OCI-M2 (cell line): ENCODE data around the gene SORCS2.

ENCODE experiments used
- DNase-seq: peaks from one replicate; lab custom pipeline; 2025; ENCODE audit not compliant: unreplicated experiment; lab: John Stamatoyannopoulos, UW

The SORCS2 gene

DNA sequence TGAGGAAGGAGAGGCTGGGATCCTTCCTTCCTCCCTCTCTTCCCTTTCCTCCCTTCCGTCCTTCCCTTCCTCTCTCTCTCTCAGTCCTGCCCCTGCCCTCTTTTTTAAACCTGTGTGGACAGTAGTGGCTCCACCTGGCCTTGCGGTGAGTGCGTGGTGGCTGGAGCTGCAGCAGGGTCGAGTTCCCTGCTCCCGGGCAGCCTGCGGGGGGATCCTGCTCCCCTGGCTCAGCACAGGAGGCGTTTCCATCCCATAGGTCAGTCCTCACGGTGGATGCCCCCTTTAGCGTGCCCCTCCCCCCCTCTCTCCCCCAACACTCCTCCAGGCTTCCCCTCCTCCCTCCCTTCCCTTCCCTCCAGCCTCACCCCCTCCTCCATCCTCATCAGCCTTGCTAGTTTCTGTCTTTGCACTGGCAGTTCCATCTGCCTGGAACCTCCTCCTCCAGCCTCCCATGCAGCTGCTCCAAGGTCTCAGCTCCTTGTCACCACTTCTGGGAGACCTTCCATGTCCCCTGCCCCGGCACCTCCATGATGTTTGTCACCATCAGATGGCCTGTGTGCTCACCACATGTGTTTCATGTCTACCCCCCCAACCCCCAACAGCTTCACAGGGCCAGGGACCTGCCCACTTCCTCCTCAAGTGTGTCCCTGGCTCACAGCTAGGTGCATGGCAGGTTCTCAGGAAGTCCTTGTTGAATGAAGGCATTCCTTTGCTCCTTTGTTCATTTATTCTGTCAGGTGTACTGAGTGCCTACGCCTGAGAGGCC is 174.0 kb downstream of the SORCS2 start:
- DNase-seq, result no peak

- no peak for DNase-seq
Measured at GRCh38 chr4:7366954-7367353, 174.6 kb downstream of the SORCS2 start.

- DNase-seq, result no peak
Measured at GRCh38 chr4:7367406-7367805, 175.1 kb downstream of the SORCS2 start.

- DNase-seq, result no peak
Measured at GRCh38 chr4:7367864-7368277, 175.5 kb downstream of the SORCS2 start.

GRCh38 chr4:7368296-7368695 is 176.0 kb downstream of the SORCS2 start:
- no peak for DNase-seq

DNA sequence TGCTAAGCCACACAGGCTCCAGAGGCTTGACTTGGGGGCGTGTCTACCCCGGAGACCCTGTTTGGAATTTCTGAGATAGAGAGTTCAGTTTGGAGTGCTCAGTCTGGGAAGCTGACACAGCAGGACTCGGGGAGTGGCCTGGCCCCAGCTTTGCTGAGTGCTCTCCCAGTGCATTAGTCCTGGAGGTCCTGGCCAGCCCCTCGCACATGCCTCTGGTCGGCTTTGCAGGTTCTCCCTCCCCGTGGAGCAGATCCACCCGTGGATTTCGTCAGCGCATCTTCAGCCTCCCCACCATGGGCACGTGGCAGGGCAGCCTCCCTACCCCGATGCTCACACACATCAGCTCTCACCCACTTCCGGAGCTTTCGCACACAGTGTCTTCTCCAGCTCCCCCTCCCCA is 177.2 kb downstream of the SORCS2 start:
- DNase-seq, result no peak

DNA sequence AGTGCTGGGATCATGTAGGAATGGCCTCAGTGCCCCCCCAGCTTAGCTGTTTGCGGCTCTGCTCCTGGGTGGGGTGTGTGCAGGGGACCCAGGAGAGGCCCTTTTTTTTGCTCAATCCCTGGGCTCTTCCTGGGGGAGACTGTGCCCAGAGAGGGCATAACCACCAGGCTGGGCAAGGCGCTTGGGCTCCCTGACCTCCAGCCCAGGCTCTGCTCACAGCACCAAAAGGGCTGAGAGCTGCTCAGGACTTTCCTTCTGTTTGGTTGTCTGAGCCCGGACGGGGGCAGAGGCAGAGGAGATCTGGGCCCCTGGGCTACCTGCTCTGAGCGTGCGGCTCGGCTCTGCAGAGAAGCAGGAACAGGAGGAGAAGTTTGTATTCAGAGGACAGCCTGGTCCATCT is 177.7 kb downstream of the SORCS2 start:
- DNase-seq, result no peak

GRCh38 chr4:7371210-7371941 is 179.0 kb downstream of the SORCS2 start:
- DNase-seq, result no peak

DNA sequence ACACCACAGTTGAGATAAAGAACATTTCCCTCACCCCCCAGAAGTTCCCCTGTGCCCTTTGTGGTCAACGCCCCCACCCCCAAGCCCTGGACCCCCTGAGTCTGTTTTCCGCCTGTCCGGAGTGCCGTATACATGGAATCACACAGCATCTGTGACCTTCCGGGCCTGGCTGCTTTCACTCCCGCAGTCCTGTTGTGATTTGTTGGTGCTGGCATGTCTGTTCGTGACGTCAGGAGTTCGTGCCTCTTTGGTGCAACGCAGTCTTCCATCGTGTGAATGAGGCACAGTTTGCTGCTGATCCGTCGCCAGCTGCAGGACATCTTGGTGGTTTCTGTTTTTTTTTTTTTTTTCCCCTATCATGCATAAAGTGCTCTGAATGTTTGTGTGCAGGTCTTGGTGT is 180.3 kb downstream of the SORCS2 start:
- no peak for DNase-seq

DNA sequence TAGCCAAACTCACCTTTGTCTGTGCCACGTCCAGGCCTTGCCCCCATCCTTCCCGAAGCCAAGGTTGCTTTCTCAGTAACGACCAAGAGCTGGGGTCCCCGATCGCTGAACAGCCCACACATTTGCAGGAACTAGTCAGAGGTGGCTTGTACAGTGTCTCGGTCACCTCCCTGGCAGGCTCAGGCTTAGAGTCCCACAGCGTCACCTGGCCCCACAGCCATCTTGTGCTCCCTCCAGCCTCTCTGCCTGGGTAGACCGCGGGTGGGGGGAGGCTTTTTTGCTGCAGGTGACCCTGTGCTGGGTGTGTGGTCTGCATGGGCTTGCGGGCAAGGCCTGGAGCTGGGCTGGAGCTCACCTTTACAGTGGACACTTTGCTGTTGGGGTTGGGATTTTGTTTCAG is 182.2 kb downstream of the SORCS2 start:
- DNase-seq, result no peak

DNA sequence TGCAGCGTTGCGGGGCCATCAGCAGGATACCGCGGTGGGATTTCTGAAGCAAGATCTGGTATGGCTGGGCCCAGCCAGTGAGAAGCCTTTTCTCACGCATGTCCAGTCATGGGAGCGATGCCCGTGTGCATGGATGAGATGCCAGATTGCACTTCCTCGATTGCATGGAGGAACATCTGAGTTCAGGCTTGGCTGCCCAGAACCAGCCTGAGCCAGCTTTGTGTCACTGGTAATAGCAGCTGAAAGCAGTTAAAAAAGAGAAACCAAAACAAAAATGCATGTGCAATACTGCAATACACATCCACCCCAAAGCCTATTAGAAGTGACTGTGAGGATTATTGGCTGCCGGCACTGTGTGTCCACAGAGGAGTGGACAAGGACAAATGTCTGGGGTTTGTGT is 183.1 kb downstream of the SORCS2 start:
- no peak for DNase-seq

DNA sequence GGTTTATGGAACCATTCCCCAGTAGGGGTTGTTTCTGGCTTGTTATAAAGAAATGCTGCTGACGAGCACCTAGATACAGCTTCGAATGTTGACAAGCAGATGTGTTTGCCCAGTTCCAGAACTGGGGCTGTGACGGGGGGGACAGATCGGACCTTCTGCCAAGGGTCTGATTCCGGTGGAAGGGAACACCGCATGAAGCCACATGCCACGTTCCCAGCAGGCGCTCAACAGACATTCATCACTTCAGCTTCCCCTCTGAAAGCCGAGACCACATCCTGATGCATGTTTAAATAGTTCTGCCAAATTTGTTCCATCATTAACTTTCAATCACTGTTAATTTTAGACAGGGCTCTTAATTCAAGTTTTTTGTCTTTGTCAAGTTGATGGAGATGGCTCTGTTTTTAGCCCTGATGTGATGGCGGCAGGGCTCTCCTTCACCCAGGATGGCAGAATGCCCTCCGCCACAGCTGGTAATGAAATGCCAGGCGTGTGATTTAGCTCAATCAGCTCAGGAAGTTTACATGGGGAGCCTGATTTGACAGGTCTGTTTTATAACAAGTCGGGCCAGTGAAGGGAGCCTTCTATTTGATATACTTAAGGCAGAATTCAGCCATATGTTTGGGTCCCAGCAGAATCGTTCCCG is 185.0 kb downstream of the SORCS2 start:
- DNase-seq, result no peak

DNA sequence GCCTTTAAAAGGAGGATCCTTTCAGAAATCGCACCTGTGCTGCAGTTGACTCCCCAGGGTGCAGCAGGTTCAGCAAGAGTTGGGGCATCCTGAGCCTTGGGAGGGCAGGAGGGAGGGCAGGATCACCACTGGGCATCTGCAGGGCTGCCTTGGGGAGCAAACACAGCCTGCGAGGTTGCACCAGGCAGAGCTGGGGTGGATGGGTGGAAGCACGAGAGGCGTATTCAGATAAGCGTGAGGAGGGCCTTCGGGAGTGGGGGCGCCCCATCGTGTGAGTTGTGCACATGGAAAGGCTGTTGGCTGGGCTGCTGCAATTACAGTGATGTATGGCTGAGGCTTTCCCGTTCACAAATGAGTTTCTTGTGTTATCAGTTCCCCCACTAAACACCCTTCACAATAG is 186.8 kb downstream of the SORCS2 start:
- no peak for DNase-seq

DNA sequence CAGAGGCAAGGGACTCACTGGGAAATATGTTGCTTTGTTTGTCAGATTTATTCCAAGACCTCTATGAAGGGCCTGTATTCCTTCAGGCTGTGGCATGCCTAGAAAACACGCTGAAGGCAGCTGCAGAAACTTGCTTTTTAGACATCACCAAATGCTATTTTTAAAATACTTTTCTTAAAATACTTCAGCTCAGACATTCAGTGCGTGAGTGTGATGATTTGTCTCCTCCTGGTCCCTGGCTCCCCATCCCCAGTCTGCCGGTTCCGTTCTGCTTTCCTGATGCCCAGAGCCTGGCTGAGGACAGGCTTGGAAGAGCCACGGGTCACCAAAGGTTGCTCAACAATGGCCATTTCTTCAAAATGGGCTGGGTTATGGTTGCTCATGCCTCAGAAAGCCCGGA is 187.4 kb downstream of the SORCS2 start:
- DNase-seq, result no peak

DNA sequence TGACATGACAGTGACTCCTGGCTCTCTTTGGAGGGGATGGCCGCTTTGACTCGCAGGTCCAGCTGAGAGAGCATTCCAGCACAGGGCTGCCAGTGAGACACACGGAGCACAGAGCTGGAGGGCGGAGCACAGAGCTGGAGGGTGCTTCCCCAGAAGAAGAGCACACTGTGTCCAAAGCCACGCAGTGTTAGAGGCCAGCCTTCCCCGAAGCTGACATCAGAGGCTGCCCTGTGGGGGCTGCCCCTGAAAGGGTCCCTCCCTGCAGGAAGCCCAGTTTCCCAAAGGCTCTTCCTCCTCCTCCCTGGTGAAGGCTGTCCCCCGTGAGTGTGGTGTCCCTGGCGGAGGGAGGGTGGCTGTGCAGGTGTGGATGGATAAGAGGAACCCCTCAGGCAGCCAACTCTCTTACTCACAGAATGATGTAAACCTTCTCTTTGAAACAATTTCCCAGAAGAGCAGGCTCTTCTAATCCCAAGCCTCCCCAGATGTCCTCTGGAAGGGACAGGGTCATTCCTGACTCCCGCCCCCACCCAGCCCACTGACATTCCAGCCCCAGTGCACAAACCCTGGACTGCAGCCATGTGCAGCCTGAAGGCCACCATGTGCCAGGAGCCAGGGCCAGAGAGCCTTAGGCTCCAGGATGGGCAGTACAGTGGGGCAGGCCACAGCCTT is 189.0 kb downstream of the SORCS2 start:
- DNase-seq, result no peak

- DNase-seq, result no peak
Measured at GRCh38 chr4:7381890-7382633, 189.7 kb downstream of the SORCS2 start.

- no peak for DNase-seq
Measured at GRCh38 chr4:7382634-7383014, 190.3 kb downstream of the SORCS2 start.

DNA sequence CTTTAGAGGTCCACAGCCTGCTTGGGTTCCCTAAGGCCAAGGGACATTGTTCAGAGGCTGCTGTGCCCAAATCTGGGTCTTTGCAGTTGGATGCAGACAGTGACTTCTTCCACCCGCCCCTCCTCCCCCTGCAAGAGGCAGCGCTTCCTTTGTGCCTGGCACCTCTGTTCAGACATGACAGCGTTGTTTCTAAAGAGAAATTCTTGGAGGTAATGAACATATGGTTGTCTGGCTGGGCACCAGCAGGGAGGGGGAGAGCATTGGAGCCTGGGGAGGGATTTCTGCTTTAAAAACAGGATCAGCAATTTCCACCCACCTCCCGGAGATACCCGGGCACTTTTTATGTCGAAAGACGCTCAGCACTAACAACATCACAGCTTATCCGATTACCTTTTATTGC is 190.9 kb downstream of the SORCS2 start:
- DNase-seq, result no peak

DNA sequence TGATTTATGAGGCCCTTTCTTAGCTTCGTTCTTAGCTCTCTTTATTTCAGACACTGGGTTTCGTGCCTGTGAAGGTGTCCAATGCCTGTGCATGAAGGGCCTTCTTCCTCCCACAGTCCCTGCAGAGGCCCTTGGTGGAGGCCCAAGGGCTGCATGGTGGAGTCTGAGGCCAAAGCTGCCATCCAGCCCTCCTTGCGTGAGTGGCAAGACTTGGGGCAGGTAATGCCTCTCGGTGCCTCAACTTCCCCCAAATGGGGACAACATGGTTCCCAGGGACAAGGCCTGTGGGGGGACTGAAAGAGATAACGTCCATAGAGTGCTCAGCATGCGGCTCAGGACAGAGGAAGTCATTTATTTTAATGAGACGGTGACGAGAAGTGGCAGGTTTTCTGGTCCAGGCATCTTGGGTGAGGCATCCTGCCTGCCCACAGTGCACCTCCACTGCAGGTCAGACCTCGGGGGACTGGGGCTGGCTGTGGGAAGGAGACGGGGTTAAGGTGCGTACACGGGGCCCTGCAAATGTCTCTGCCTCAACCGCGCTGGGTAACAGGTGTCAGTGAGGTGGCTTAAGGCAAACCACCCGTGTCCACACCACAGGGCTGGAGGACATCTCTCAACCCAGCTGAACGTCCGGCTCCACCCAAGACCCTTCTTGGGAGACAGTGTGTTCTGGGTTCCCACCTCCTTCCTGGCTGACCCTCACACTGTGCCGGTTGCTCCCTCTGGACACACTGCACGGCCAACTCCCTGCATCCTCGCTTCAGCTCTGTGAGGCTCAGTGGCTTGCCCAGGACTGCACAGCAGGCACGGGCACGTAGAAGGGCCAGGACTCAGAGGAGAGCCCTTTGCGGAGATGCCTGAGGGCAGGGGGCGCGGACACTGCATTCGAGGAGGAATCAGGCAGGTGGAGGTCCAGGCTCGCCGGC is 191.9 kb downstream of the SORCS2 start:
- DNase-seq, result no peak
